HCT116 (cell line): ENCODE data around the gene VEGFA. TPM values are rescaled to one million over a fixed set of nuclear protein-coding genes. Genes with fewer than 3 reads are reported as not detected.

Experiments used
- ATAC-seq: fragments of 200-7000 bp; cut with Tn5 transposase; 2 replicates; pipeline ENCODE4 v1.9.1; 2020; ENCODE audit warnings: mild to moderate bottlenecking, moderate library complexity
- BruUV-seq: library from RNA; stranded (reverse); fragments of 400-500 nt; replicated peaks from 2 replicates; lab custom pipeline; 2021; lab: Mats Ljungman, UMichigan
- CTCF ChIA-PET: fragments of 300-600 bp; sonication (Branson Sonifier 250); formaldehyde crosslinking; loops from one replicate; lab custom pipeline; 2021; ENCODE audit warnings: antibody characterized with exemption; lab: Charles Lee
- POLR2A ChIA-PET: fragments of 300-600, 350-600 bp; sonication (Branson Sonifier 250); formaldehyde crosslinking; loops from one replicate; lab custom pipeline; 2021; ENCODE audit warnings: antibody characterized with exemption; lab: Charles Lee
- RAD21 ChIA-PET, 2 experiments: fragments of 300-600 bp; sonication (Branson Sonifier 250); formaldehyde crosslinking; loops; one replicate each; lab custom pipeline; 2023; ENCODE audit warnings: low total read pairs in 2 of 2; ENCODE audit not compliant: uncharacterized antibody in 2 of 2, unreplicated experiment in 2 of 2, low non-redundant PET in 1 of 2; lab: Charles Lee
- DNase-seq: peaks from one replicate; pipeline ENCODE4 v3.0.0-alpha.2; 2010; ENCODE audit warnings: low read depth, low spot score
- H2AFZ ChIP-seq: fragments of 200-600 bp; shearing (Covaris generic), sonication (generic); 2 replicates; pipeline ENCODE4 v1.6.1; 2017; ENCODE audit warnings: low read depth, mixed run types, mixed read lengths, antibody characterized with exemption, low read length; ENCODE audit not compliant: poor library complexity, severe bottlenecking
- H3K27ac ChIP-seq: 2 replicates; pipeline ENCODE4 v1.5.1; 2012; ENCODE audit warnings: low read depth, low read length
- H3K27me3 ChIP-seq: fragments of 200-600 bp; sonication (generic); 2 replicates; pipeline ENCODE4 v1.6.1; 2016; ENCODE audit warnings: mixed run types, low read length, mixed read lengths; ENCODE audit not compliant: insufficient read depth
- H3K36me3 ChIP-seq, 2 experiments: fragments of 200-500 bp in 1 of 2; fragments of 200-600 bp in 1 of 2; sonication (Bioruptor generic) in 1 of 2; sonication (generic) in 1 of 2; 2 replicates each; pipeline versions ENCODE4 v1.5.1 to v1.6.1; 2014 to 2016; ENCODE audit warnings: low read length in 2 of 2, inconsistent platforms in 1 of 2, mixed read lengths in 1 of 2, mixed run types in 1 of 2; ENCODE audit not compliant: insufficient read depth in 2 of 2, control insufficient read depth in 1 of 2
- H3K4me1 ChIP-seq, 2 experiments: fragments of 200-600 bp in 1 of 2; sonication (generic) in 1 of 2; 2 replicates each; pipeline versions ENCODE4 v1.5.1 to v1.6.1; 2012 to 2017; ENCODE audit warnings: low read length in 2 of 2, inconsistent platforms in 1 of 2, mild to moderate bottlenecking in 1 of 2, mixed read lengths in 1 of 2, mixed run types in 1 of 2, moderate library complexity in 1 of 2; ENCODE audit not compliant: insufficient read depth in 2 of 2, control insufficient read depth in 1 of 2
- H3K4me2 ChIP-seq: fragments of 200-600 bp; sonication (generic); 2 replicates; pipeline ENCODE4 v1.6.1; 2017; ENCODE audit warnings: mixed run types, low read length, mixed read lengths
- H3K4me3 ChIP-seq, 2 experiments: fragments of 200-600 bp in 1 of 2; sonication (generic) in 1 of 2; replicated peaks in 1 of 2; 2 replicates each; pipeline ENCODE4 v1.5.1; 2011 to 2016; ENCODE audit warnings: low read length in 2 of 2, control low read depth in 1 of 2, low read depth in 1 of 2, mild to moderate bottlenecking in 1 of 2, mixed read lengths in 1 of 2, mixed run types in 1 of 2
- H3K79me2 ChIP-seq: fragments of 200-600 bp; sonication (generic); 2 replicates; pipeline ENCODE4 v1.6.1; 2017; ENCODE audit warnings: mild to moderate bottlenecking, mixed run types, low read length, moderate library complexity, mixed read lengths; ENCODE audit not compliant: insufficient read depth
- H3K9ac ChIP-seq: fragments of 200-600 bp; sonication (generic); 2 replicates; pipeline ENCODE4 v1.6.1; 2016; ENCODE audit warnings: low read length, mixed read lengths
- H3K9me2 ChIP-seq: fragments of 200-600 bp; sonication (generic), shearing (Covaris generic); 2 replicates; pipeline ENCODE4 v1.6.1; 2017; ENCODE audit warnings: mixed run types, mild to moderate bottlenecking, moderate library complexity; ENCODE audit not compliant: insufficient read depth
- H3K9me3 ChIP-seq, 2 experiments: fragments of 200-500 bp in 1 of 2; fragments of 200-600 bp in 1 of 2; sonication (Bioruptor generic) in 1 of 2; sonication (generic) in 1 of 2; 2 replicates each; pipeline ENCODE4 v1.6.1; 2014 to 2017; ENCODE audit warnings: low read length in 2 of 2, mixed read lengths in 2 of 2, inconsistent platforms in 1 of 2, low read depth in 1 of 2, mild to moderate bottlenecking in 1 of 2, mixed run types in 1 of 2, moderate library complexity in 1 of 2; ENCODE audit not compliant: control insufficient read depth in 1 of 2, insufficient read depth in 1 of 2
- H4K20me1 ChIP-seq: fragments of 200-600 bp; sonication (generic), shearing (Covaris generic); 2 replicates; pipeline ENCODE4 v1.6.1; 2017; ENCODE audit warnings: mixed run types, mild to moderate bottlenecking, moderate library complexity; ENCODE audit not compliant: insufficient read depth
- CEBPB ChIP-seq: IDR thresholded peaks from 2 replicates; pipeline ENCODE4 v1.6.1; 2012; ENCODE audit warnings: low read depth
- REST ChIP-seq: IDR thresholded peaks from 2 replicates; pipeline ENCODE4 v1.6.1; 2012; ENCODE audit warnings: low read depth
- TCF7L2 ChIP-seq: IDR thresholded peaks from 2 replicates; pipeline ENCODE4 v1.7.0; 2011; ENCODE audit warnings: borderline replicate concordance, inconsistent platforms; ENCODE audit not compliant: insufficient read depth, insufficient read length; ENCODE audit errors: extremely low read depth
- ZBTB33 ChIP-seq: IDR thresholded peaks from 2 replicates; pipeline ENCODE4 v1.6.1; 2011; ENCODE audit warnings: mild to moderate bottlenecking, low read length, moderate library complexity; ENCODE audit not compliant: insufficient replicate concordance; ENCODE audit errors: extremely low read depth
- intact Hi-C: fragments of 100-400 bp; cut with micrococcal nuclease; formaldehyde crosslinking; loops from 2 replicates; pipeline ENCODE4 v1.10.0; 2022
- total RNA-seq: library from RNA; stranded (reverse); gene quantifications from one replicate; pipeline ENCODE4 v1.2.1, GENCODE V29; 2021; ENCODE audit not compliant: unreplicated experiment

Gene VEGFA
- total RNA-seq, 1 experiment from 2014 or later = 112 TPM

GRCh38 chr6:43768983-43769525 lies 957 bp upstream of the VEGFA start:
- intact Hi-C loops = loop anchor here (1.0 to 2.0 kb wide), 4 partner anchors 48 to 310 kb away; no protein-coding TSS in a partner anchor
- H3K27ac ChIP-seq = no peak overlapping the region
- peak overlapping the region; percentile 89 for H3K9ac ChIP-seq
- no peaks in the 10 kb centered on the region for H3K27me3 ChIP-seq
- H3K4me1 ChIP-seq = peaks cover 17 to 29% of the 10 kb centered on the region in 2 experiments
- CTCF ChIA-PET = interaction anchor here (0.6 to 4.5 kb wide), 15 partner anchors 9 to 310 kb away, joined by 3 to 51 read pairs (median 8); no protein-coding TSS in a partner anchor
- ATAC-seq = no peak
- BruUV-seq = no TSS peak
- TF ChIP-seq ZBTB33 (no peak), TCF7L2 (peak; percentile 63), REST (no peak), CEBPB (no peak)
- peaks cover 38% of the 10 kb centered on the region for H3K79me2 ChIP-seq
- POLR2A ChIA-PET = interaction anchor here (0.8 to 2.5 kb wide), 16 partner anchors 10 to 305 kb away, joined by 3 to 17 read pairs (median 6); no protein-coding TSS in a partner anchor
- H3K4me3 ChIP-seq = peak overlapping the region in 1 of 2 experiments; percentile 93
- H3K9me3 ChIP-seq = no peaks in the 10 kb centered on the region
- no peaks in the 10 kb centered on the region for H4K20me1 ChIP-seq
- RAD21 ChIA-PET = interaction anchor here (1.1 to 1.6 kb wide), 4 partner anchors 45 to 310 kb away, joined by 3 to 10 read pairs (median 6); no protein-coding TSS in a partner anchor
- DNase-seq = no peak
- peak overlapping the region; percentile 88 for H3K4me2 ChIP-seq
- no peak overlapping the region for H2AFZ ChIP-seq
- no peaks in the 10 kb centered on the region for H3K9me2 ChIP-seq
- no peaks in the 10 kb centered on the region for H3K36me3 ChIP-seq
